NCI-H526 treated with DMSO at 0.1 percent for 48 hours (cell line): ENCODE results near the gene NMS.

Experiments used
- DNase-seq: peaks from one replicate; lab custom pipeline; 2025; lab: John Stamatoyannopoulos, UW

The NMS gene

DNA sequence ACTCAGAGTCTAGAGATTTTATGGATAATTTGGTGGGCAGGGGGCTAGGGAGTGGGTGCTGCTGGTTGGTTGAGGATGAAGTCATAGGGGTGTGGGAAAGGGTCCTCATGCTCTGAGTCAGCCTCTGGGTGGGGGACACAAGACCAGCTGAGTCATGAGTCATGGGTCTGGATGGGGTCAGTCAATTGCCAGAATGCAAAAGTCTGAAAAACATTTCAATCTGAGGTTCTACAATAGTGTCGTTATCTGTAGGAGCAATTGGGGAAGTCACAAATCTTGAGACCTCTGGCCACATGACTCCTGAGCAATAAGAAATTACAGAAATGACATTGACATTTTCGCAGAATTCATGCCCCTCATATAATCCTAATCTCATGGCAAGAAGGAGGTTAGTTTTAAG is 15.1 kb downstream of the NMS start:
- no peak for DNase-seq

DNA sequence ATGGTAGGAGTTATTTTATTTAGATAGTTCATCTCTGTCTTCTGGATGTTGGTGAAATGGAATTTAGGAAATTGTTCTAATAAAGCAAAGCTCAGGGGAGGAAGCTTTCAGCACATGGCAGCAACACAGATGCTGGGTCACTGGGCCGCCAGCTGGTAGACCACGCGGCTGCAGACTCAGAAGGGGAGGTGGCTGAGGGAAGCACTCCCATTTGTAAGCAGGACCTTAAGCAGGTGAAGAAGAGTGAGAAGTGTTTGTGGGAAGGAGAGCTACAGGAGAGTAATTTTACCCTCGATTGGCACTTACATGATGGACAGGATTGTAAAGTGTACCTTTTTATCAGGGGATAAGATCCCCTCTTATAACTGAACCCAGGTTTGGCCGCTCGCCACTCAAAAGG is 24.4 kb downstream of the NMS start:
- DNase-seq = no peak

- no peak for DNase-seq
Observed at GRCh38 chr2:100502782-100503181, 32.5 kb downstream of the NMS start.

- DNase-seq = no peak
Observed at GRCh38 chr2:100504542-100504941, 34.3 kb downstream of the NMS start.

- no peak for DNase-seq
Observed at GRCh38 chr2:100509066-100509465, 38.8 kb downstream of the NMS start.

GRCh38 chr2:100513650-100514049 is 43.4 kb downstream of the NMS start:
- DNase-seq = no peak

DNA sequence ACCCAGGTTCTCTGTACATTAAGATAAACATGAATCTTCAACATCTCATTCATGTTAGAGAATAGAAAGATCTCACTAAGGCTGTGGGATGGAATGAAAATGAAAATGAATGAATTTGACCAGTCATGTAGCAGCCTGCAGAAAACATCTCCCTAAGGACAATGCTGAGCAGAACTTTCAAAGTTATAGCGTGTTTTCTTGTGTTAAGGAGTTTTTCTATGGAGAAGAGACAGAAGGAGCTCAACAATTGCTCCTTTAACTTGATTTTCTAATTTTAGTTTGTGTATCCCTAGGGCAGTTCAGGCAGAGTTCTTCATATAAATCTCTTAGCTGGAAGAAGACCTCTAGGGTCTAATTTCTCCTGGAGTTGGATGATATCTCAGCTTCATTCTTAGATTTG is 47.3 kb downstream of the NMS start:
- no peak for DNase-seq

GRCh38 chr2:100518801-100519200 is 48.5 kb downstream of the NMS start:
- no peak for DNase-seq

GRCh38 chr2:100520224-100520623 is 49.9 kb downstream of the NMS start:
- DNase-seq = no peak

DNA sequence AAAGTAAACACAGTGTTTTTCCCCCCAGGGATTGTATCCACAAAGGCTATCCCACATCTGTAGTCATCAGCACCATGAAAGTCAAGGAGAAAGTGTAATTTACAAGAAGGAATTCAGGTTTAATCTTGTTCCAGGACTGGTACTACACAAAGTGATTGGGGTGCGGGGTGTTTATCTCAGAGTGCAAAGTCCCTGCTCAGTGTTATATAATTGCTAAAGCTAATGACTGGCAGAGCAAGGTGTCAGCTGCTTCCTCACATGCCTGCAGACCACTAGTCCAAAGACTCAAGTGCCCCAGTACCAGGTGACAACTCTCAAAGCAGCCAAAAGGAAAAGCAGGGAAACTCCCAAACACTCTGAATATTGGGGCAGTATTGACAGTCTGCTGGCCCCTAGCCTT is 52.1 kb downstream of the NMS start:
- DNase-seq = no peak

DNA sequence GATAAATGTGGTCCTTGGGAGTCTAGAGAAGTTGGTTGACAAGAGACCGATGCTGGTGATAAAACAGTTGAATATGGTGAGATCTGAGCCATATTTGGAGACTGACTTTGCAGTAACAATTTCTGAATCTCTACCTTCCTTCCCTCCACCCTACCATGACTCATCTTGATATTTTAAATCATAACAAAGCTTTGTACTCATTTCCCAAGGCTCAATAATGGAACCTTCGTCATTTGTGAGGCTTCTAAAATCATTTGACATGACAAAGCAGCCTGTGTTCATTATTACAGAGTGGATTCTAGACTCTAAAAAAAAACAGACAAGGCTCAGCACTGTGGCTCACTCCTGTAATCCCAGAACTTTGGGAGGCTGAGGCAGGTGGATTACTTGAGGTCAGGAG is 54.0 kb downstream of the NMS start:
- no peak for DNase-seq

DNA sequence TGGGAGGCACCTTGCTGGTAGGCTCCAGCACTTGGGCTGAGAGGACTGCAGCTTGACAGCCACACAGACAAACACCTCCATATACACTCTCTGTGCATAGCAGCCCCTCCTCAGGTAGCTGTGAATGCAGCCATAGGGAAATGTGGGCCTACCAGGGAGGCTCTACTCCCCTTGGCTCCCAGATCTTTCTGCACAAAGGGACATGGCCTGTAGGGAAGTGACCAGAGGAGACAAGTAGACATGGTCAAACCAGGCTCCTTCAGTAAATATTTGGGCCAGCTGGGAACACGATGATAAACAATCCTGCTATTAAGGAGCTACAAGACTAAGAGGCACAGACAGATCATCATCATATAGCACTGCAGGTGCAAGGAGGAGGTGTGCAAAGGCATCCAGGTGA is 56.6 kb downstream of the NMS start:
- no peak for DNase-seq

- no peak for DNase-seq
Observed at GRCh38 chr2:100527440-100528015, 57.2 kb downstream of the NMS start.

DNA sequence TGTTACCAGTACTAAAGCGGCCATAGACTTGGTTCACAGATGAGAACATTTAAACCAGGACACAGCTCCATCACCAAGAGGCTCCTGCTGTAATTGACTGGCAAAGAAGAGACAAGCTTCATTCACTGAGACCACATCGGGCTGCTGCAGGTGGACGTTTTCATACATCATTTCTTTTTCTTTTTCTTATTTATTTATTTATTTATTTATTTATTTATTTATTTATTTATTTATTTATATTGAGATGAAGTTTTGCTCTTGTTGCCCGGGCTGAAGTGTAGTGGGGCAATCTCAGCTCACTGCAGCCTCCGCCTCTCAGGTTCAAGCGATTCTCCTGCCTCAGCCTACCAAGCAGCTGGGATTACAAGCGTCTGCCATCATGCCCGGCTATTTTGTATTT is 58.9 kb downstream of the NMS start:
- no peak for DNase-seq

- DNase-seq = no peak
Observed at GRCh38 chr2:100529900-100530299, 59.6 kb downstream of the NMS start.
